ENCODE measurements around the gene CEP57. TPM values are rescaled to one million over a fixed set of nuclear protein-coding genes. Genes with fewer than 3 reads are reported as not detected.

CEP57 gene
- polyA plus RNA-seq, 3 donors: 13.1 to 24.9 (median 14.9) TPM

DNA sequence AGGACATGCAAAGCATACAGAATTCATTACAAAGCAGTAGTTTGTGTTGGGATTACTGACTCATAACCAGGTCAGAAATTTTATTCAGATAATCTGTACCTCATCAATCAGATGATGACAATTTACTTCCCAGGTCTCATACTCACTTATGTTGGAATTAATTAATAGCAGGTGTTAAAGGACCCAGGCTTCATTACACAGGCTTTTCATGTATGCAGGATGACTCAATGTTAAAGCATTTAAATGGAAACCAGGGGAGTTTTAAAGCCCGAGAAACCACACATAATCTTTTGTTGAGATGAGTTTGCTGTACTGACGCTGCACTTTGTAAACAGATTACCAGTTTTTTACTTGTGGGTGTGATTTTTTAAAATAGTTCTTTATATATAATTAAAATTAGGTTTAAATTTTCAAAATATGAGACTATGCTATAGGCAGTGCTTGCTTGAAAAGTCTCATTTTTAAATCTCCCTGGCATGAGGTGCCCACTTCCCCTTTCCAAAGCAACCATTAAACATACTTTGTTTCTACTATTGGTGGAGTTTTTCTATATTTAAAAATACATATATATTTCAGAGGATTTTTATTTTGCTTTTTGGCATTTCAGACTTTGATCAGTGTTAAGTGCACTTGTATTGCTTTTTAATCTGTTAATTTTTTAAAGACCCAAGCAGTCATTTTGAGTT lies 41.0 kb downstream of the CEP57 start:
- Histone ChIP-seq H4K20me1 (ENCODE audit: insufficient read depth, low read length) (no peaks in the 10 kb centered on the region), H3K9ac (ENCODE audit: insufficient read depth, low read length, poor library complexity, severe bottlenecking) (no peak overlapping the region), H2AFZ (ENCODE audit: insufficient read depth, low read depth, low read length, poor library complexity, severe bottlenecking) (no peak overlapping the region), H3K4me2 (replicated peaks; ENCODE audit: extremely low read depth, low read length, poor library complexity, severe bottlenecking) (no peak overlapping the region), H3K27ac (ENCODE audit: low read depth in 1 of 2, low read length in 2 of 2) (no peak overlapping the region), H3K9me3 (replicated peaks in 1 of 2; ENCODE audit: control insufficient read depth in 1 of 2, insufficient read depth in 1 of 2, low read length in 2 of 2) (no peaks in the 10 kb centered on the region), H3K4me1 (ENCODE audit: control insufficient read depth in 1 of 2, insufficient read depth in 2 of 2, low read length in 2 of 2) (no peaks in the 10 kb centered on the region), H3K27me3 (ENCODE audit: control insufficient read depth in 2 of 2, insufficient read depth in 2 of 2, low read length in 2 of 2) (no peaks in the 10 kb centered on the region), H3K36me3 (replicated peaks in 1 of 2; ENCODE audit: control insufficient read depth in 1 of 2, insufficient read depth in 2 of 2, low read length in 2 of 2) (peaks cover 53 to 94% of the 10 kb centered on the region in 2 donors), H3K4me3 (replicated peaks in 1 of 3; ENCODE audit: low read depth in 2 of 3, low read length in 3 of 3) (no peak overlapping the region), H3K79me2 (ENCODE audit: insufficient read depth, low read length) (no peaks in the 10 kb centered on the region)
- Mint-ChIP-seq H3K4me3 (no peak overlapping the region), H3K27ac (peak overlapping the region in 1 of 7 donors; percentile 35), H3K27me3 (ENCODE audit: low read depth in 3 of 3) (no peaks in the 10 kb centered on the region), H3K9me3 (no peaks in the 10 kb centered on the region), H3K36me3 (peaks cover 45 to 51% of the 10 kb centered on the region in 2 donors), H3K4me1 (peaks cover 3% of the 10 kb centered on the region)
- TF ChIP-seq, protein P1, sequence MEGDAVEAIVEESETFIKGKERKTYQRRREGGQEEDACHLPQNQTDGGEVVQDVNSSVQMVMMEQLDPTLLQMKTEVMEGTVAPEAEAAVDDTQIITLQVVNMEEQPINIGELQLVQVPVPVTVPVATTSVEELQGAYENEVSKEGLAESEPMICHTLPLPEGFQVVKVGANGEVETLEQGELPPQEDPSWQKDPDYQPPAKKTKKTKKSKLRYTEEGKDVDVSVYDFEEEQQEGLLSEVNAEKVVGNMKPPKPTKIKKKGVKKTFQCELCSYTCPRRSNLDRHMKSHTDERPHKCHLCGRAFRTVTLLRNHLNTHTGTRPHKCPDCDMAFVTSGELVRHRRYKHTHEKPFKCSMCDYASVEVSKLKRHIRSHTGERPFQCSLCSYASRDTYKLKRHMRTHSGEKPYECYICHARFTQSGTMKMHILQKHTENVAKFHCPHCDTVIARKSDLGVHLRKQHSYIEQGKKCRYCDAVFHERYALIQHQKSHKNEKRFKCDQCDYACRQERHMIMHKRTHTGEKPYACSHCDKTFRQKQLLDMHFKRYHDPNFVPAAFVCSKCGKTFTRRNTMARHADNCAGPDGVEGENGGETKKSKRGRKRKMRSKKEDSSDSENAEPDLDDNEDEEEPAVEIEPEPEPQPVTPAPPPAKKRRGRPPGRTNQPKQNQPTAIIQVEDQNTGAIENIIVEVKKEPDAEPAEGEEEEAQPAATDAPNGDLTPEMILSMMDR (IDR thresholded peaks at IDR 0.05): no peak
- WGBS (ENCODE audit: insufficient coverage): no CpG with 5 or more reads among the region's 2 CpGs
- intact Hi-C loops (cut with micrococcal nuclease): loop anchor here (10.0 kb wide), 2 partner anchors 563 to 593 kb away; partner anchors contain the start of gene JRKL (in 2 of the 2)
- no peak for DNase-seq

- Histone ChIP-seq H3K27ac (ENCODE audit: low read depth in 1 of 2, low read length in 2 of 2) (no peak overlapping the region), H4K20me1 (ENCODE audit: insufficient read depth, low read length) (no peaks in the 10 kb centered on the region), H3K27me3 (ENCODE audit: control insufficient read depth in 2 of 2, insufficient read depth in 2 of 2, low read length in 2 of 2) (no peaks in the 10 kb centered on the region), H3K4me3 (replicated peaks in 1 of 3; ENCODE audit: low read depth in 2 of 3, low read length in 3 of 3) (no peak overlapping the region), H3K36me3 (replicated peaks in 1 of 2; ENCODE audit: control insufficient read depth in 1 of 2, insufficient read depth in 2 of 2, low read length in 2 of 2) (peaks cover 53 to 94% of the 10 kb centered on the region in 2 donors), H3K79me2 (ENCODE audit: insufficient read depth, low read length) (no peaks in the 10 kb centered on the region), H3K4me2 (replicated peaks; ENCODE audit: extremely low read depth, low read length, poor library complexity, severe bottlenecking) (no peak overlapping the region), H3K4me1 (ENCODE audit: control insufficient read depth in 1 of 2, insufficient read depth in 2 of 2, low read length in 2 of 2) (no peaks in the 10 kb centered on the region), H3K9me3 (replicated peaks in 1 of 2; ENCODE audit: control insufficient read depth in 1 of 2, insufficient read depth in 1 of 2, low read length in 2 of 2) (no peaks in the 10 kb centered on the region), H3K9ac (ENCODE audit: insufficient read depth, low read length, poor library complexity, severe bottlenecking) (no peak overlapping the region), H2AFZ (ENCODE audit: insufficient read depth, low read depth, low read length, poor library complexity, severe bottlenecking) (no peak overlapping the region)
- H3K27ac Mint-ChIP-seq: peak overlapping the region in 1 of 7 donors; percentile 30
- intact Hi-C loops (cut with micrococcal nuclease): loop anchor here (10.0 kb wide), 2 partner anchors 562 to 592 kb away; partner anchors contain the start of gene JRKL (in 2 of the 2)
- TF ChIP-seq, protein P1 (IDR thresholded peaks at IDR 0.05): no peak
- WGBS (ENCODE audit: insufficient coverage): 100% methylated on average over 2 of the region's 3 CpGs
- H3K27me3 Mint-ChIP-seq (ENCODE audit: low read depth in 3 of 3): no peaks in the 10 kb centered on the region
- DNase-seq: no peak
- H3K36me3 Mint-ChIP-seq: peaks cover 46 to 53% of the 10 kb centered on the region in 2 donors
- H3K9me3 Mint-ChIP-seq: no peaks in the 10 kb centered on the region
- H3K4me3 Mint-ChIP-seq: no peak overlapping the region
- no peaks in the 10 kb centered on the region for H3K4me1 Mint-ChIP-seq
Observed at GRCh38 chr11:95832763-95833162, 42.5 kb downstream of the CEP57 start.

All from CD14-positive monocyte (primary cell).